OCI-LY7 (cell line): Measurements from ENCODE around the gene EPHA10.

Source experiments
- CTCF ChIP-seq: fragments of 200-600 bp; sonication (generic); conservative IDR thresholded peaks from 2 replicates; pipeline ENCODE4 v1.5.1; 2014; ENCODE audit warnings: mild to moderate bottlenecking, antibody characterized with exemption, low read length, moderate library complexity, mixed read lengths
- EZH2phosphoT487 ChIP-seq: fragments of 200-600 bp; sonication (generic); IDR thresholded peaks from 2 replicates; pipeline ENCODE4 v1.6.1; 2018; ENCODE audit warnings: low read depth, borderline replicate concordance, mild to moderate bottlenecking, mixed run types, antibody characterized with exemption, low read length, moderate library complexity, mixed read lengths

- TF ChIP-seq CTCF (no peak), EZH2phosphoT487 (no peak)
Measured at GRCh38 chr1:37794372-37795339, 29.7 kb upstream of the EPHA10 start.
